Loucy (cell line): ENCODE results near the gene CTNNA2.
"Not testable (repeated sequence)": the region's sequence is repeated elsewhere in the genome, so short reads cannot be mapped to it uniquely, and the experiment has no call there.

Experiments
- H2AFZ ChIP-seq: fragments of 200-600 bp; sonication (generic); 2 replicates; pipeline ENCODE4 v1.6.0; 2016; ENCODE audit warnings: antibody characterized with exemption, mild to moderate bottlenecking, low read length, moderate library complexity
- H3F3A ChIP-seq: fragments of 200-600 bp; 2 replicates; pipeline ENCODE4 v1.6.0; 2016; ENCODE audit warnings: antibody characterized with exemption, low read depth, mild to moderate bottlenecking
- H3K27me3 ChIP-seq: fragments of 200-600 bp; sonication (generic); 2 replicates; pipeline ENCODE4 v1.6.1; 2014; ENCODE audit warnings: low read length, mild to moderate bottlenecking; ENCODE audit not compliant: insufficient read depth, poor library complexity, severe bottlenecking
- H3K36me3 ChIP-seq: fragments of 200-600 bp; sonication (generic); 2 replicates; pipeline ENCODE4 v1.6.1; 2016; ENCODE audit warnings: low read length; ENCODE audit not compliant: insufficient read depth
- H3K4me1 ChIP-seq: fragments of 200-600 bp; sonication (generic); 2 replicates; pipeline ENCODE4 v1.5.1; 2014; ENCODE audit warnings: low read length, mild to moderate bottlenecking; ENCODE audit not compliant: insufficient read depth, poor library complexity, severe bottlenecking
- H3K4me2 ChIP-seq: fragments of 200-600 bp; sonication (generic); 2 replicates; pipeline ENCODE4 v1.6.0; 2014; ENCODE audit warnings: antibody characterized with exemption, low read length, low read depth, mild to moderate bottlenecking; ENCODE audit not compliant: poor library complexity, severe bottlenecking
- H3K4me3 ChIP-seq: fragments of 200-600 bp; sonication (generic); 2 replicates; pipeline ENCODE4 v1.5.1; 2014; ENCODE audit warnings: low read length, mild to moderate bottlenecking, mixed read lengths; ENCODE audit not compliant: poor library complexity, severe bottlenecking
- H3K79me2 ChIP-seq: fragments of 200-600 bp; sonication (generic); 2 replicates; pipeline ENCODE4 v1.6.1; 2014; ENCODE audit warnings: low read length; ENCODE audit not compliant: insufficient read depth
- H3K9ac ChIP-seq: fragments of 200-600 bp; sonication (generic); 2 replicates; pipeline ENCODE4 v1.6.0; 2014; ENCODE audit warnings: mild to moderate bottlenecking, low read depth, low read length, moderate library complexity; ENCODE audit not compliant: poor library complexity, severe bottlenecking
- H3K9me2 ChIP-seq: fragments of 200-600 bp; sonication (generic); replicated peaks from 2 replicates; pipeline ENCODE4 v1.6.1; 2016; ENCODE audit warnings: low read depth, low read length, mixed read lengths
- H3K9me3 ChIP-seq: fragments of 200-600 bp; sonication (generic); 2 replicates; pipeline ENCODE4 v1.6.1; 2014; ENCODE audit warnings: mild to moderate bottlenecking, antibody characterized with exemption, low read length, low read depth; ENCODE audit not compliant: insufficient read depth
- H4K20me1 ChIP-seq: fragments of 200-600 bp; sonication (generic); 2 replicates; pipeline ENCODE4 v1.6.0; 2014; ENCODE audit warnings: antibody characterized with exemption, low read length, mild to moderate bottlenecking; ENCODE audit not compliant: insufficient read depth, poor library complexity, severe bottlenecking
- EZH2phosphoT487 ChIP-seq: fragments of 200-600 bp; IDR thresholded peaks from 2 replicates; pipeline ENCODE4 v1.6.1; 2018; ENCODE audit warnings: antibody characterized with exemption, mild to moderate bottlenecking, moderate library complexity, borderline replicate concordance
- TF ChIP-seq, protein P1 (sequence below): fragments of 200-600 bp; sonication (generic); conservative IDR thresholded peaks from 2 replicates; pipeline ENCODE4 v1.5.1; 2014; ENCODE audit warnings: mild to moderate bottlenecking, antibody characterized with exemption, low read length

The CTNNA2 gene

DNA sequence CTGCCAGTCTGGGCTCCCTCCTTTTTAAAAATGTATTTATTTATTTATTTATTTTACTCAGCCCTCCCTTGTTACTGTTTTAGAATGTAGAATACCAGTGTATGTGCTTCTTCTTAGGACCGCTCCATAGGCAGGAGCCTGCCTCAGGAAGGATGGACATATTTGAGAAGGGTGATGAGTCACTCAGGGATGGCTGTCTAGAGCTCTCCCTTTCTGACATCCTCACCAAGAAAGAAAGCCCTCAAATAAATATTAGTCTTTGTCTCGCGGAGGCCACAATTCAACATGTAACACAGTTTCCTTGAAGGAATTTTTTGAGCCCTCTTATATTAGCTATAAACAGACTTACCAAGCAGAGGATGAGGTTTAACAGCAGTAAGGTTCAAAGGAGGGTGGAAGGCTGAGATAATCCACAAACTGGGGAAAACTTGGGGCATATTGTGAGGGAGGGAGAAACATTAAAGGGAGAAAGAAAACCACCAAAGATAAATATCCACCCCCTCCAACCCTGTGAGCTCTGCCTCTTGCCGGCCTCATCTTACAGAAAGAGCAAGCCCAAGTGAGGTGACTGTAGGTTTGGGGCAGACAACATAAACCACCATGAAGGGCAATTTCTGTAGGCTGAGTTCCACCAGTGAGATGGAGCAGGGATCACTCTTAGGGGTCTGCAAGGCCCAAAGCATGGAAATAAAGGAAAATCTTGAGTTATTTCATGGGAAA is 628.3 kb downstream of the CTNNA2 start:
- H2AFZ ChIP-seq, result no peak overlapping the region
- H3F3A ChIP-seq, result no peaks in the 10 kb centered on the region
- H3K27me3 ChIP-seq, result no peaks in the 10 kb centered on the region
- H3K79me2 ChIP-seq, result no peaks in the 10 kb centered on the region
- no peaks in the 10 kb centered on the region for H3K9me2 ChIP-seq
- no peaks in the 10 kb centered on the region for H3K36me3 ChIP-seq
- no peak overlapping the region for H3K4me3 ChIP-seq
- H3K9me3 ChIP-seq, result no peaks in the 10 kb centered on the region
- no peak for TF ChIP-seq EZH2phosphoT487
- TF ChIP-seq, protein P1, sequence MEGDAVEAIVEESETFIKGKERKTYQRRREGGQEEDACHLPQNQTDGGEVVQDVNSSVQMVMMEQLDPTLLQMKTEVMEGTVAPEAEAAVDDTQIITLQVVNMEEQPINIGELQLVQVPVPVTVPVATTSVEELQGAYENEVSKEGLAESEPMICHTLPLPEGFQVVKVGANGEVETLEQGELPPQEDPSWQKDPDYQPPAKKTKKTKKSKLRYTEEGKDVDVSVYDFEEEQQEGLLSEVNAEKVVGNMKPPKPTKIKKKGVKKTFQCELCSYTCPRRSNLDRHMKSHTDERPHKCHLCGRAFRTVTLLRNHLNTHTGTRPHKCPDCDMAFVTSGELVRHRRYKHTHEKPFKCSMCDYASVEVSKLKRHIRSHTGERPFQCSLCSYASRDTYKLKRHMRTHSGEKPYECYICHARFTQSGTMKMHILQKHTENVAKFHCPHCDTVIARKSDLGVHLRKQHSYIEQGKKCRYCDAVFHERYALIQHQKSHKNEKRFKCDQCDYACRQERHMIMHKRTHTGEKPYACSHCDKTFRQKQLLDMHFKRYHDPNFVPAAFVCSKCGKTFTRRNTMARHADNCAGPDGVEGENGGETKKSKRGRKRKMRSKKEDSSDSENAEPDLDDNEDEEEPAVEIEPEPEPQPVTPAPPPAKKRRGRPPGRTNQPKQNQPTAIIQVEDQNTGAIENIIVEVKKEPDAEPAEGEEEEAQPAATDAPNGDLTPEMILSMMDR, result no peak
- H3K9ac ChIP-seq, result no peak overlapping the region
- H4K20me1 ChIP-seq, result no peaks in the 10 kb centered on the region
- no peaks in the 10 kb centered on the region for H3K4me1 ChIP-seq
- H3K4me2 ChIP-seq, result no peak overlapping the region

DNA sequence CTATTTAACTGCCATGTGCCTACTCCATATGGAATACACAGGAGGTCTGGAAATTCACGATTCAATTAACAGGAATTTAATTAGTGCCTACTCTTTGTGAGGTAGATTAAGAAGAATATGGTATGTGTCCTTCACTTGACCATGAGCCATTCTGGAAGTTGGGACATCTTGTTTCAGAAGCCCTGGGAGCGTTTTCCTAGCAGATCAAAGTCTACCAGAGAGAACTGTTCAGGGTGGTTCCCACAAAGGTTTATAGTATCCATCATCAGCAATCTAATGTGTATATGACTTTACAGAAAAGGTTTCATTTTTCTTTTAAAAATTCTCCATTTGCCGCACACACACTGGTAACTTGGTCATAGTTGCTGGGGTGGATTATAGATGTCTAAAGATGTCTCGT is 632.6 kb downstream of the CTNNA2 start:
- no peaks in the 10 kb centered on the region for H3K9me3 ChIP-seq
- H3K4me2 ChIP-seq, result no peak overlapping the region
- H3K27me3 ChIP-seq, result no peaks in the 10 kb centered on the region
- no peaks in the 10 kb centered on the region for H4K20me1 ChIP-seq
- H3F3A ChIP-seq, result no peaks in the 10 kb centered on the region
- H3K4me1 ChIP-seq, result no peaks in the 10 kb centered on the region
- no peaks in the 10 kb centered on the region for H3K9me2 ChIP-seq
- no peaks in the 10 kb centered on the region for H3K79me2 ChIP-seq
- no peak overlapping the region for H2AFZ ChIP-seq
- H3K36me3 ChIP-seq, result no peaks in the 10 kb centered on the region
- H3K4me3 ChIP-seq, result no peak overlapping the region
- no peak for TF ChIP-seq EZH2phosphoT487
- TF ChIP-seq, protein P1, result no peak
- H3K9ac ChIP-seq, result no peak overlapping the region

DNA sequence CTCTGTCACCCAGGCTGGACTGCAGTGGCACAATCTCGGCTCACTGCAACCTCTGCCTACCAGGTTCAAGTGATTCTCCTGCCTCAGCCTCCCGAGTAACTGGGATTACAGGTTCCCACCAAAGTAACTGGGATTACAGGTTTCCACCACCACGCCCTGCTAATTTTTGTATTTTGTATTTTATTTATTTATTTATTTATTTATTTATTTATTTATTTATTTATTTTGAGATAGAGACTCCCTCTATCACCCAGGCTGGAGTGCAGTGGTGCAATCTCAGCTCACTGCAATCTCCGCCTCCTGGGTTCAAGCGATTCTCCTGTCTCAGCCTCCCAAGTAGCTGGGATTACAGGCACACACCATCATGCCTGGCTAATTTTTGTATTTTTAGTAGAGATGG is 633.9 kb downstream of the CTNNA2 start:
- H3K9ac ChIP-seq, H3F3A ChIP-seq, H3K9me3 ChIP-seq, H3K9me2 ChIP-seq, H3K27me3 ChIP-seq, H3K4me3 ChIP-seq, H3K36me3 ChIP-seq, H2AFZ ChIP-seq, H3K4me1 ChIP-seq, H3K4me2 ChIP-seq, H4K20me1 ChIP-seq, H3K79me2 ChIP-seq: not testable (repeated sequence)

DNA sequence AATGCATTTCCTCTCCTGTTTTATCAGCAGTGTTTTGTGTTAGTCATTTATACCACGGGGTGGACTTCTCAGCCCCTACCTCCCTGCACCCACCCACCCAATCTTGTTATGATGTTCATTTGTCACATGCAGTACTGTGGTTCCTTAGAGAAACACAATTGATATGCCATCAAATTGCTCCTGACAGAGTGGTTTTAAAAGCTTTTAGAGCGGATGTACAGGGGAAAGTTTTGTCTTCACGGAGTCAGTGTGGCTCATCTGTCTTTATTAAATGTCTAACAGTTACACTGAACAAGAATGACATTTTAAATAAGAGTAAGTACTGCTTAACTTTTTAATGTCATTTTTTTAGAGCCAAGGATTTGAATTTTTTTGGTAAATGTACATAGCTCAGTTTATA is 634.8 kb downstream of the CTNNA2 start:
- H3K4me1 ChIP-seq, result no peaks in the 10 kb centered on the region
- H3K27me3 ChIP-seq, result no peaks in the 10 kb centered on the region
- no peak for TF ChIP-seq EZH2phosphoT487
- TF ChIP-seq, protein P1, result no peak
- H3K79me2 ChIP-seq, result no peaks in the 10 kb centered on the region
- H2AFZ ChIP-seq, result no peak overlapping the region
- H3F3A ChIP-seq, result no peaks in the 10 kb centered on the region
- no peaks in the 10 kb centered on the region for H4K20me1 ChIP-seq
- H3K9me3 ChIP-seq, result no peaks in the 10 kb centered on the region
- no peaks in the 10 kb centered on the region for H3K36me3 ChIP-seq
- no peak overlapping the region for H3K4me2 ChIP-seq
- no peaks in the 10 kb centered on the region for H3K9me2 ChIP-seq
- no peak overlapping the region for H3K9ac ChIP-seq
- no peak overlapping the region for H3K4me3 ChIP-seq
